HG03354 (cell line): ENCODE results near the gene PRR23C.
"Not testable (repeated sequence)": the region's sequence is repeated elsewhere in the genome, so short reads cannot be mapped to it uniquely, and the experiment has no call there.

ENCODE experiments used
- ATAC-seq: cut with Tn5 transposase; IDR thresholded peaks from one replicate; pipeline ENCODE4 v1.9.1; 2021; ENCODE audit warnings: mild to moderate bottlenecking; ENCODE audit not compliant: unreplicated experiment, poor library complexity, severe bottlenecking

The PRR23C gene

GRCh38 chr3:139044366-139045210, at the start of gene PRR23C:
PRR23C (minus strand) TSS chr3:139044892; CDS start chr3:139044620, 272 bp downstream.
- ATAC-seq = no peak

- ATAC-seq = no peak
Measured at GRCh38 chr3:139093840-139094239, 49.1 kb upstream of the PRR23C start.

- ATAC-seq = no peak
Measured at GRCh38 chr3:139088462-139089324, 44.0 kb upstream of the PRR23C start.

- ATAC-seq = no peak
Measured at GRCh38 chr3:139087621-139088020, 42.9 kb upstream of the PRR23C start.

GRCh38 chr3:139084176-139084575, 39.5 kb upstream of the PRR23C start:
- ATAC-seq = no peak

GRCh38 chr3:139074565-139075115, 29.9 kb upstream of the PRR23C start:
- no peak for ATAC-seq

- no peak for ATAC-seq
Measured at GRCh38 chr3:139062918-139063317, 18.2 kb upstream of the PRR23C start.

- ATAC-seq = no peak
Measured at GRCh38 chr3:139052802-139053600, 8.3 kb upstream of the PRR23C start.

GRCh38 chr3:139043554-139044365, 932 bp downstream of the PRR23C start:
- ATAC-seq = no peak

- no peak for ATAC-seq
Measured at GRCh38 chr3:139037478-139037877, 7.2 kb downstream of the PRR23C start.

- no peak for ATAC-seq
Measured at GRCh38 chr3:139032326-139033002, 12.2 kb downstream of the PRR23C start.

GRCh38 chr3:139030576-139030975, 14.1 kb downstream of the PRR23C start:
- not testable (repeated sequence) for ATAC-seq

GRCh38 chr3:139024968-139025367, 19.7 kb downstream of the PRR23C start:
- ATAC-seq = no peak

- no peak for ATAC-seq
Measured at GRCh38 chr3:139020868-139021234, 23.8 kb downstream of the PRR23C start, which contains the start of gene PRR23B. PRR23B (minus strand) TSS chr3:139020926; CDS start chr3:139020661, 265 bp downstream.

- ATAC-seq = no peak
Measured at GRCh38 chr3:139020036-139020867, 24.4 kb downstream of the PRR23C start.

- ATAC-seq = no peak
Measured at GRCh38 chr3:139016430-139017048, 28.2 kb downstream of the PRR23C start.
